Left ventricle myocardium inferior (tissue), 1 donor: ENCODE data around the gene MAPK9. TPM values are rescaled to one million over a fixed set of nuclear protein-coding genes. Genes with fewer than 3 reads are reported as not detected.
A peak's percentile ranks its signal among the peaks of the same experiment; 100 is the strongest.

Source experiments
- DNase-seq: peaks from one replicate; pipeline ENCODE4 v3.0.0-alpha.2; 2020
- H3K27ac ChIP-seq: fragments of 200-600 bp; replicated peaks from 2 replicates; pipeline ENCODE4 v1.8.0; 2021
- H3K27me3 ChIP-seq: fragments of 200-600 bp; 2 replicates; pipeline ENCODE4 v1.8.0; 2021; ENCODE audit warnings: low read depth
- H3K36me3 ChIP-seq: fragments of 200-600 bp; 2 replicates; pipeline ENCODE4 v1.8.0; 2021
- H3K4me1 ChIP-seq: fragments of 200-600 bp; 2 replicates; pipeline ENCODE4 v1.8.0; 2021
- H3K4me3 ChIP-seq: fragments of 200-600 bp; 2 replicates; pipeline ENCODE4 v1.8.0; 2021; ENCODE audit warnings: mild to moderate bottlenecking, moderate library complexity
- H3K9me3 ChIP-seq: fragments of 200-600 bp; replicated peaks from 2 replicates; pipeline ENCODE4 v1.8.0; 2021
- CTCF ChIP-seq: fragments of 200-600 bp; IDR thresholded peaks from 2 replicates; pipeline ENCODE4 v1.8.0; 2021; ENCODE audit warnings: antibody characterized with exemption, mild to moderate bottlenecking, borderline replicate concordance
- intact Hi-C: fragments of 100-400 bp; cut with micrococcal nuclease; formaldehyde crosslinking; loops from one replicate; pipeline ENCODE4 v1.11.0; 2022
- total RNA-seq: library from RNA; stranded (reverse); fragmentation: NEBNext Ultra II Directional; extraction: Animal tissue kit (Norgen Biotek cat#: 25700); gene quantifications from one replicate; pipeline ENCODE4 v1.2.1, GENCODE V29; 2021
- donor health status: DM: no; HTN: yes; CAD: no; lungs with severe emphysema.

The MAPK9 gene
- total RNA-seq, 1 donor from 2014 or later = 40.9 TPM

DNA sequence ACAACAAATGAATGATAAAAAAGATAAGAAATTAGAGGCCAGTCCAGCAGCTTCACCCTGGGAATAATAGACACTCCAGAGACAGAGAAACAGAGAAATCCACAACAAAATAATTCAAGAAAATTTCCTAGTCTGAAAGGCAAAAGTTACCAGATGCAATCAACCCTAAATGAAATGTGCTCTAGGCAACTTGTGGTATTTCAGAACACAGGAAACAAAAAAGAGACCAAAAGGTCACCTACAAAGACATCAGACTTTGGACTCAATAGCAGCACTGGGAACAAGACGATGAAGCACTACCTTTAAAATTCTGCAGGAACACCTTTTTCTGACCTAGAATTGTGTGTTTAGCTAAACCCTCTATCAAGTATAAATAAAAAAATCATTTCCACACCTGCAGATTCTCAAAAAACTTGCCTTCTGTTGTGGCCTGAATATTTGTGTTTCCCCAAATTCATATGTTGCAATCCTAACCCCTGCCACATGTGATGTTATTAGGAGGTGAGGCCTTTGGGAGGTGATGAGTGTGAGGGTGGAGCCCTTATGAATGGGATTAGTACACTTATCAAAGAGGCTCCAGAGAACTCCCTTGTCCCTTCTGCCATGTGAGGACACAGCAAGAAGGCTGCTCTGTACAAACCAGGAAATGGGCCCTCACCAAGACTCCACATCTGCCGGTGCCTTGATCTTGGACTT is 5.9 kb upstream of the MAPK9 start:
- no peak for DNase-seq
- Histone ChIP-seq H3K9me3 (no peaks in the 10 kb centered on the region), H3K4me1 (peaks cover 13% of the 10 kb centered on the region), H3K27ac (no peak overlapping the region), H3K36me3 (no peaks in the 10 kb centered on the region), H3K4me3 (no peak overlapping the region), H3K27me3 (no peaks in the 10 kb centered on the region)
- intact Hi-C loops = loop anchor here (10.0 kb wide), 1 partner anchor 177 kb away; no protein-coding TSS in a partner anchor
- TF ChIP-seq CTCF = no peak

- DNase-seq = no peak
- no peaks in the 10 kb centered on the region for H3K36me3 ChIP-seq
- H3K27ac ChIP-seq = no peak overlapping the region
- no peak overlapping the region for H3K4me3 ChIP-seq
- no peaks in the 10 kb centered on the region for H3K9me3 ChIP-seq
- H3K4me1 ChIP-seq = peaks cover 21% of the 10 kb centered on the region
- TF ChIP-seq CTCF = no peak
- intact Hi-C loops = loop anchor here (10.0 kb wide), 1 partner anchor 178 kb away; no protein-coding TSS in a partner anchor
- no peaks in the 10 kb centered on the region for H3K27me3 ChIP-seq
Measured at GRCh38 chr5:180296771-180297170, 4.9 kb upstream of the MAPK9 start.

GRCh38 chr5:180294913-180295555 is 3.2 kb upstream of the MAPK9 start:
- DNase-seq = no peak
- intact Hi-C loops = loop anchor here (10.0 kb wide), 1 partner anchor 180 kb away; no protein-coding TSS in a partner anchor
- TF ChIP-seq CTCF = no peak
- Histone ChIP-seq H3K4me3 (no peak overlapping the region), H3K36me3 (no peaks in the 10 kb centered on the region), H3K4me1 (peaks cover 35% of the 10 kb centered on the region), H3K9me3 (no peaks in the 10 kb centered on the region), H3K27ac (no peak overlapping the region), H3K27me3 (no peaks in the 10 kb centered on the region)

DNA sequence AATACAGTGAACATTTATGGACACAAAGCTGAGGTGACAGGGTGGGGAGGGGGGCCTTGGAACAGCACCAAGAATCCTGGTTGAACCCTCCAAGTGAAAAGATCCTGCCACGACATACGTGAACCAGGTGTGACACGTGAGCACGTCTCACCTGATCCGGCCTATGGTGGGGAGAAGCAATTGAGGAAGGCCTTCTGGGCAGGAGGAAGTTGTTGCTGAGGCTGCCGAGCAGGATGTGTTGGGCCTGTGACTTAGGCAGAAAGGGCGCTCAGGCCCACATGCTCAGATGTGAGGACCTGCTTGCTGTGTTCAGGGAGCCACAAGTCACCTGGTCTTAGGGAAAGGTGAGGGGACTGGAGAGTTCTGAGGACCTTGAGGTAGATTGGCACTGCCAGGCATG is 2.5 kb upstream of the MAPK9 start:
- H3K36me3 ChIP-seq = no peaks in the 10 kb centered on the region
- intact Hi-C loops = loop anchor here (10.0 kb wide), 1 partner anchor 180 kb away; no protein-coding TSS in a partner anchor
- no peak for TF ChIP-seq CTCF
- no peaks in the 10 kb centered on the region for H3K27me3 ChIP-seq
- H3K4me3 ChIP-seq = no peak overlapping the region
- no peak for DNase-seq
- H3K27ac ChIP-seq = no peak overlapping the region
- peaks cover 36% of the 10 kb centered on the region for H3K4me1 ChIP-seq
- no peaks in the 10 kb centered on the region for H3K9me3 ChIP-seq

DNA sequence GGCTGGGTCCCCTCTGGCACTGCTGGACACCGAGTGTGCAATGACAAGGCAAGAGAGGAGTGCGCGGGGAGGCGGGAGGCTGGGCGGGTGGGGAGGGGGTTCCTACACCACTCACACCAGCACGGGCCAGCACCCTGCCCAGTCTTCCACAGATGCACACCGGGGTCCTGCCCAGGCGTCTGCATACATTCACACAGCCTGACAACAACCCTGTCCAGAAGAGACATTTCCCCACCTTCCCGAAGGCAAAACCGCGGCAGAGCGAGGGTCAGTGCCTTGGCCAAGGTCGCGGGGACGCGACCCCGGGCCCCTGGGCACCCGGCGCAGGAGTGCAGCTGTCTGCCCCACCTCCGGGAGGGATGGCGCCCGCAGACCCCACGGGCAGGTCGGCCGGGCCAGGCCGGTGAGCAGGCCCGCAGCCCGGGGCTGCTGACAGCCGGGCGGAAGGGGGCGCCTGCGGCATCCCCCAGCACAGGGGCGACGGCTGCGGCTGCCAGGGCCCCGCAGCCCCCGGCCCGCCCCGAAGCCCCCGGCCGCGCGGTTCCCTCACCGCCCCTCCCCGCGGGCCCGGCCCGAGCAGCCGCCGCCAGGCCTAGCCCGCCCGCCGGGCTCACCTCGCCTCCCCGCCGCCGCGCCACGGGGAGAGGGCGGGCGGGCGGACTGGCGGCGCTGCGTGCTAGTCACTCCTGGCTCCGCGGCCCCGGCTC is 496 bp downstream of the MAPK9 start:
- H3K9me3 ChIP-seq = no peaks in the 10 kb centered on the region
- no peaks in the 10 kb centered on the region for H3K27me3 ChIP-seq
- TF ChIP-seq CTCF = peak; percentile 33
- peaks cover 36% of the 10 kb centered on the region for H3K4me1 ChIP-seq
- H3K4me3 ChIP-seq = peak overlapping the region; percentile 99
- DNase-seq = no peak
- intact Hi-C loops = loop anchor here (10.0 kb wide), 1 partner anchor 183 kb away; no protein-coding TSS in a partner anchor
- H3K36me3 ChIP-seq = peaks cover 4% of the 10 kb centered on the region
- H3K27ac ChIP-seq = peak overlapping the region; percentile 98
